DOHH2 (cell line): ENCODE data around the gene SIPA1L2.

Experiments used
- CTCF ChIP-seq: fragments of 200-600 bp; sonication (generic); IDR thresholded peaks from one replicate; pipeline ENCODE4 v1.5.1; 2014; ENCODE audit warnings: antibody characterized with exemption, mild to moderate bottlenecking, low read depth, low read length; ENCODE audit not compliant: poor library complexity, severe bottlenecking
- EZH2phosphoT487 ChIP-seq: fragments of 200-600 bp; sonication (generic); IDR thresholded peaks from 2 replicates; pipeline ENCODE4 v1.6.1; 2017; ENCODE audit warnings: borderline replicate concordance, mild to moderate bottlenecking, antibody characterized with exemption, low read length, moderate library complexity, mixed read lengths

GRCh38 chr1:232653789-232654188 lies 23.9 kb upstream of the SIPA1L2 start:
- TF ChIP-seq CTCF = no peak
- TF ChIP-seq EZH2phosphoT487 = no peak
